AG09319 (cell line): Measurements from ENCODE around the gene MXRA8.
A peak's percentile ranks its signal among the peaks of the same experiment; 100 is the strongest.

Experiments used
- DNase-seq: peaks from one replicate; pipeline ENCODE4 v3.0.0-alpha.2; 2010; ENCODE audit warnings: low read depth; ENCODE audit errors: extremely low read depth
- TF ChIP-seq, protein P1 (sequence below): IDR thresholded peaks from 2 replicates; pipeline ENCODE4 v1.5.1; 2011; ENCODE audit warnings: low read depth, mild to moderate bottlenecking, inconsistent platforms, low read length, moderate library complexity

Gene MXRA8

DNA sequence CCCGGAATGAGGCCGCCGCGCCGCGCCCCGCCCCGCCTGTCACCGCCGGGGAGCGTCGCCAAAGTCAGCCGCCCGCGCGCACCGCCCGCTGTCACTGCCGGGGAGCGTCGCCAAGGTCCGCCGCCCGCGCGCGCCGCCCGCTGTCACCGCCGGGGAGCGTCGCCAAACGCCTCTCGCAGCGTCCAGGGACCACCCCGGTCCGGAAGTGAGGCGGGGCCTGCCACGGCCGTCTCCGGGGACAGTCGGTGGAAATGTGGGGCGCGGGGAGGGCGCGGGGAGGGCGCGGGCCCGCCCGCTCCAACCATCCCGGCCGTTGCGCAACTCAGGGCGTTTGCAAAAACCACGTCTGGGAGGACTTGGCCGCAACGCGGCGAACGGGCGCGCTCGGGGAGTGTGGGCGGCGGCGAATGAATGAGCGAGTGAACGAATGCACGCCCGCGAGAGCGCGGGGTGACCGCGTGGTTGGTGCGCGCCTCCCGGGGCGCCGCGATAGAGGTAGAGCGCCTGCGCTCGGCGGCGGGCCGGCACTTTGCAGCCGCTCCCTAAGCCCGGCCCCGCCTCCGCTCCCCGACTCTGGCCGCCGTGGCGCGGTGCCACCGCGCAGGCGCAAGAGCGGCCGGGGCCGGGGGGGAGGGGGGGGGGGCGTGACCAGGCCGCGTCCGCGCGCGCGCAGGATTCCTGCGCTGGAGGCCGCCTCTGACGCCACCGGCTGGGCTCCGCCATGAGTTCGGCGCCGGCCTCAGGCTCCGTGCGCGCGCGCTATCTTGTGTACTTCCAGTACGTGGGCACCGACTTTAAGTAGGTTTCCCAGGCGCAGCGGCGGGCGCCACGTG lies 50.2 kb downstream of the MXRA8 start, which contains the start of the genes ACAP3 and PUSL1:
Gene ACAP3 (minus strand): TSS at position 8 of the 833 bp plus-strand sequence. CDS start 115 bp downstream, outside the sequence.
Gene PUSL1 (plus strand): TSS at position 675 of the 833 bp plus-strand sequence. CDS start 47 bp downstream, at position 722.
- DNase-seq, result peak; percentile 81
- TF ChIP-seq, protein P1, sequence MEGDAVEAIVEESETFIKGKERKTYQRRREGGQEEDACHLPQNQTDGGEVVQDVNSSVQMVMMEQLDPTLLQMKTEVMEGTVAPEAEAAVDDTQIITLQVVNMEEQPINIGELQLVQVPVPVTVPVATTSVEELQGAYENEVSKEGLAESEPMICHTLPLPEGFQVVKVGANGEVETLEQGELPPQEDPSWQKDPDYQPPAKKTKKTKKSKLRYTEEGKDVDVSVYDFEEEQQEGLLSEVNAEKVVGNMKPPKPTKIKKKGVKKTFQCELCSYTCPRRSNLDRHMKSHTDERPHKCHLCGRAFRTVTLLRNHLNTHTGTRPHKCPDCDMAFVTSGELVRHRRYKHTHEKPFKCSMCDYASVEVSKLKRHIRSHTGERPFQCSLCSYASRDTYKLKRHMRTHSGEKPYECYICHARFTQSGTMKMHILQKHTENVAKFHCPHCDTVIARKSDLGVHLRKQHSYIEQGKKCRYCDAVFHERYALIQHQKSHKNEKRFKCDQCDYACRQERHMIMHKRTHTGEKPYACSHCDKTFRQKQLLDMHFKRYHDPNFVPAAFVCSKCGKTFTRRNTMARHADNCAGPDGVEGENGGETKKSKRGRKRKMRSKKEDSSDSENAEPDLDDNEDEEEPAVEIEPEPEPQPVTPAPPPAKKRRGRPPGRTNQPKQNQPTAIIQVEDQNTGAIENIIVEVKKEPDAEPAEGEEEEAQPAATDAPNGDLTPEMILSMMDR, result no peak

DNA sequence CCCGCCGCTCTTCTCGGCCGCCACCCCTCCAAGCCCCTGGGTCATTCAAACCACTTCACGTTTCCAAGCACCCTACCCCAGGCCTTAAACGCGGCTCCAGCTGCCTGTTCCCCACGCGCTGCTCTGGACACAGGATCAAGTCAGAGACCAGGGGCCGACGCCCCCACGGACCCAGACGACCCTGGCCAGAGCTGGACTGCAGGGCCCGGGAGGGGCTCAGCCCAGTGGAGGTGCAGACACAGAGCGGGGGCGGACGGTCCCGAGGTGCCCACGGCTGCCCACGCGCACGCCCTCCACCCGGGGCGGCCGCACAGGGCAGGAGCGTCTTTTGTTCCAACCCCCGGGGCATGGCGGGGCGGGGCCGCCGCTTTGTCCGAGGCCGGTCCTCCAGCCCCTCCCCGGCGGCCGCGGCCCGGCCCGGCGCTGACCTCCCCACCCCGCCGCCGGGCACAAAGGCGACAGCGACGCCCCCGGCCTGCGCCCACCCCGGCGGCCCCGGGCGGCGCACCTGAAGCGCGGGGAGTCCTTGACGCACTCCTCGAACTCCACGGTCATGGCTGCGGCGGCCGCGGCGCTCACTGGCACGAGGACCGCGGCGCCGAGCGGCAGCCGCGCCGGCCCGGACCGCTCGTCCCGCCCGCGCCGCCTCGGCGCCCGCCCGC lies 51.0 kb downstream of the MXRA8 start:
- TF ChIP-seq, protein P1, result no peak
- no peak for DNase-seq

DNA sequence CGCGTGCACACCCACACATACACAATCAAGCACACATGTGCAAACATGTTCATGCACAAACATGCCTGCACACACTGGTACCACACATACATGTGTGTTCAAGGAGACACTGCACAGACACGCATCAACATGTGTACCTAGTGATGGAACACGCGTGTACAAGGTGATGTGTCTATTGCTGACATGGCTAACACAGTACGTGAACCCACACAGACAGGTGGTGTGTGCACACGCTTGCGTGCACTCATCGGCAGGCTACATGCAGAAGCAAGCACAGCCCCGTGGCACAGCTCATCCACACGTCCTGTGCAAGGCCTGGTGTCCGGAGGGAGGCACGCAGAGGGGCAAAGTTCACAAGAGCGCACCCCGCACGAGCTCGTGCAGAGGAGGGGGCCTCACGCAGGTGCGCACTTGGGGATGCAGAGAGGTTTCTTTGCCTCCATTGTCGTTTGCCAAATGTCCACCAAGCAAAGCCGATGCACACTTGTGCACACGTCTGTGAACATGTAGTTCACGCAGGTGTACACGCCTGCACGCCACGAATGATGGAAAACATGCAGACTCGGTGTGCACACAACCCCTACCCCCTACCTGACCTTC lies 51.6 kb downstream of the MXRA8 start:
- TF ChIP-seq, protein P1, result no peak
- DNase-seq, result no peak

DNA sequence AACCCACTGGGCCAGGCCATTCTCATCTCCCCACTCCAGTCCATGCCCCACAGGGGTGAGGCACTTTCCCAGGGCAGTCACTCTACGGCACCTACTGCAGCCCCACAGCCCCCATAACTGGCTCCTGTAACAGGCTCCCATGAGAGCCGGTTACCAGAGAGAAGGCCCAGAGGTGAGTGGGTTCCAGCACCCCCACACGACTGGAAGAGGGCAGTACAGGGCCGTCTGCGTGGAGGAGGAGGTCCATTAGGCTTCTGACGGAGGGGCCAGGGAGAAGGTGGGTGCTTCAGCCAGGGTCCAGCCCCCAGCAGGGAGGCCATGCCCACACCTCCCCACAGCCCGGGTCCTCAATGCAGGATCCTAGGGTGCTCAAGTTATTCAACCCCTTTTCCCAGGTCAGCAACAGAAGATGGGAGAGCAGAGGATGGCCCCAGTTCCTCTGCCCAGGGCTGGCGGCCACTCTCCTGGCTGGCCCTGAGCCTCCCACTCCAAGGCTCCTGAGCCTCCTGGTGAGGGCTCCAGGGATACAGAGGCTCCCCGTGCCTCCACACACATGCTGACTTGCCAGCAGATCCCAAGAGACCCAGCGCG lies 52.2 kb downstream of the MXRA8 start:
- TF ChIP-seq, protein P1, result peak; percentile 23
- DNase-seq, result no peak

DNA sequence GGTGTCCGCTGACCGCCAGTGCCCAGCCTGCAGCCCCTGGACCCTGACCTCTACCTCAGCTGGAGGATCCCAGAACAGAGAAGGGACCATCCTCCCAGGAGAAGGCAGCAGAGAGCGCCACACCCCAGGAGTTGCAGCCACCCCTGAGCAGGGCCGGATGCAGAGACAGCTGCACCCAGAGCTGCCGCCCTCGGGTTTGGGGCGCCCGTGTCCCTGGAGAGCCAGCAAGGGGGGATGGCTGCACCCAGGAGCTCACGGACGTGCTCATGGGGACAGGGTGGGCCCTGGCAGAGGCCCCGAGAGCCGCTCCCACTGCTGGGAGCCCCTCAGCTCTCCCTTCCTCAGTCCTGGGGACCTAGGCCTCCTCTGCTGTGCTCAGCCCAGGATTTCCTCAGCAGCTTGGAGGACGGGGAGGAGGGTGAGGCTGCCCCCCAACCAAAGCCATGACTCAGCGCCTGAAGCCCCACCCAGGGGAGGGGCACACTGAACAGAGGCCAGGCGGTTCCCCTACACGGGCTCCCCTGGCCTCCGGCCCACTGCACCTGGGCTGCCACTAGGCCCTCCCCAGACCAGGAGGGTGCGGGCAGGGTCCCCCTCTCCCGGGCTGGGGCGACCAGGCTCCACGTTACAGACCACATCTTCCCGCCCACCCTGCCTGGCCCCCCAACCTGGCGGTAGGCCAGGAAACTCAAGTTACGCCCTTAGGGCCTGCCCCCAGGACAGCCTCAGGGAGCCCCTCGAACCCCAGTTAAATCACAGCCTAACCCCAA lies 52.9 kb downstream of the MXRA8 start:
- peak; percentile 32 for DNase-seq
- TF ChIP-seq, protein P1, result no peak

DNA sequence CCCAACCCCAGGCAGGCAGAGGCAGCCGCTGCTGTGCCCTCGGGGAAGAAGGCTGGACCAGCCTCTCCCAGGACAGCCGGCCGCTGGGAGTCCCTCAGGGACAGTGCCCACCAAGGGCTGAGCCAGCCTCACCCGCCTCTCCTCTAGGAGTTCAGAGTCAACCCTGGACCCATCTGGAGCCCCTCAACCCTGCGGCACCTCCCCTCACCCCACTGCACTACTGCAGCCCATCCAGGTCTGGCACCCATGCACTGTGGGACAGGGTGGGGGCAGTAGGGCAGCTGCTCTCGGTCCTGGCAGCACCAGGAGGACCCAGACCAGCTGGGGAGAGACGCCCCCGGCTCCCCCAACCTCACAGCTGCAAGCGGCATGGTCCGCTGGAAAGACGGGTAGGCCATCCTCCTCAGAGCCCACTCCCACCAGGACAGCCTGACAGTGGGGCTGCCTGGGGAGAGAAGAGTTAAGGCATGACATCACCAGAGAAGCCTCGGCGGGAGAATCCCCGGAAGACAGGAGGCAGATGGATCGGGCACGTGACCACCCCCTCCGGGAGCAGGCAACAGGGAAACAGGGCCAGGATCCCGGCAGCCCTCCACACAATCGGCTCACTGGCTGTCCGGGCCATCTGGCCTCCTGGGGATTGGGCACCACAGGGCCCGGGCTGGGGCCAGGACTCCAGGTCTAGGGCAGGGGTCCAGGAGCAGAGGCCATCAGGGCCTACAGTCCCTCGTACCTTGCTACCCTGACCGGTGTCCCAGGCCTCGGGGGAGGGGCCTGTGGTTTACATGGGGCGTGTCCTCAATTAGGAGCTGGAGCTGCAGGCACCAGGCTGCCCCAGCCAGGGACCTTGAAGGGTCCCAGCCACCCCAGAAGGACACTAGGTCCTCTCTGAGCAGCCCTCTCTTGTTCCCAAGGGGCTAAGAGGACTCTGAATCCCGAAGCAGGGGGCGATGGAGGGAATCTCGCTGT lies 53.7 kb downstream of the MXRA8 start:
- peak; percentile 31 for DNase-seq
- TF ChIP-seq, protein P1, result no peak
